WI38 (cell line): Measurements from ENCODE around the gene HCN4.
"Not testable (repeated sequence)": the region's sequence is repeated elsewhere in the genome, so short reads cannot be mapped to it uniquely, and the experiment has no call there.

Experiments
- H3K4me3 ChIP-seq: 2 replicates; pipeline ENCODE4 v1.5.1; 2011; ENCODE audit warnings: low read depth, mild to moderate bottlenecking, control low read depth, low read length
- CTCF ChIP-seq: IDR thresholded peaks from 2 replicates; pipeline ENCODE4 v1.5.1; 2012; ENCODE audit warnings: low read depth, mild to moderate bottlenecking, control low read depth, low read length

The HCN4 gene

GRCh38 chr15:73305331-73306211 is 63.2 kb downstream of the HCN4 start:
- peak; percentile 44 for TF ChIP-seq CTCF

GRCh38 chr15:73303636-73304035 is 65.1 kb downstream of the HCN4 start:
- TF ChIP-seq CTCF: no peak
- H3K4me3 ChIP-seq: no peak overlapping the region

More at GRCh38 chr15:73305331-73306211, 63.2 kb downstream of the HCN4 start:
- H3K4me3 ChIP-seq: no peak overlapping the region

GRCh38 chr15:73300286-73300685 is 68.5 kb downstream of the HCN4 start:
- H3K4me3 ChIP-seq: not testable (repeated sequence)

GRCh38 chr15:73298522-73299245 is 70.1 kb downstream of the HCN4 start:
- no peak overlapping the region for H3K4me3 ChIP-seq
- no peak for TF ChIP-seq CTCF

- TF ChIP-seq CTCF: no peak
- no peak overlapping the region for H3K4me3 ChIP-seq
These were observed 72.0 kb downstream of the HCN4 start for GRCh38 chr15:73296609-73297353.

- TF ChIP-seq CTCF: no peak
- H3K4me3 ChIP-seq: no peak overlapping the region
These were observed 73.0 kb downstream of the HCN4 start for GRCh38 chr15:73295630-73296286.

- H3K4me3 ChIP-seq: no peak overlapping the region
- TF ChIP-seq CTCF: no peak
These were observed 75.0 kb downstream of the HCN4 start for GRCh38 chr15:73293773-73294172.
